BLaER1 (cell line): ENCODE measurements around the gene GLIS1.
A peak's percentile ranks its signal among the peaks of the same experiment; 100 is the strongest.

Experiments used
- H3K27ac ChIP-seq: shearing (Covaris generic); formaldehyde crosslinking; 2 replicates; pipeline ENCODE4 v1.8.1; 2022
- H3K27me3 ChIP-seq: shearing (Covaris generic); formaldehyde crosslinking; 2 replicates; pipeline ENCODE4 v1.8.1; 2022
- H3K36me3 ChIP-seq: shearing (Covaris generic); formaldehyde crosslinking; 2 replicates; pipeline ENCODE4 v1.8.1; 2022
- H3K4me1 ChIP-seq: shearing (Covaris generic); formaldehyde crosslinking; 2 replicates; pipeline ENCODE4 v1.8.1; 2022
- H3K4me2 ChIP-seq: shearing (Covaris generic); formaldehyde crosslinking; 2 replicates; pipeline ENCODE4 v1.8.1; 2022
- H3K4me3 ChIP-seq: shearing (Covaris generic); formaldehyde crosslinking; 2 replicates; pipeline ENCODE4 v1.8.1; 2022
- H3K9ac ChIP-seq: shearing (Covaris generic); formaldehyde crosslinking; 2 replicates; pipeline ENCODE4 v1.8.1; 2022
- H3K9me3 ChIP-seq: shearing (Covaris generic); formaldehyde crosslinking; 2 replicates; pipeline ENCODE4 v1.8.1; 2022
- H4K20me1 ChIP-seq: shearing (Covaris generic); formaldehyde crosslinking; 2 replicates; pipeline ENCODE4 v1.8.1; 2022
- Cebpa-rat ChIP-seq: shearing (Covaris generic); IDR thresholded peaks from 2 replicates; pipeline ENCODE4 v1.8.1; 2022

Gene GLIS1

DNA sequence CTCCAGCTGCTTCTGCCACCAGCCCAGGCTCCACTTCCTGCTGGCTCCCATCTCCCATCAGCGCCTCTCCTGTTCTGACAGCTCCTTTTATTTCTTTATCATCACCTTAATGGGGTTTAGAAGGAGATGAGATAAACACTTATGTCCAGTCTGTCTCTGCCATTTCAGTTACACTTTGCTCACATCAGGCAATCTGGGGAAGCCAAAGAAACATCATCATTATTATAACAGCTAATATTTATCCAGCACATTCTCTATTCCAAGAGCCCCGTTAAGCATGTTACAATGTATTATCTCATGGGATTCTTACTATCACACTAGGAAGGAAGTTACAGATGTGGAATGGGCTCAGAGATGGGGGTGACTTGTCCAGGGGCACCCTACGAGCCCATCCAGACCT, 248.6 kb downstream of the GLIS1 start:
- H3K9ac ChIP-seq = no peak overlapping the region
- H3K4me1 ChIP-seq = 0 out of 2 replicates have a peak, but pooled peaks cover 5% of the 10 kb centered on the region
- no peaks in the 10 kb centered on the region for H3K27me3 ChIP-seq
- no peak overlapping the region for H3K27ac ChIP-seq
- no peaks in the 10 kb centered on the region for H3K36me3 ChIP-seq
- H3K4me2 ChIP-seq = no peak overlapping the region
- no peak overlapping the region for H3K4me3 ChIP-seq
- TF ChIP-seq Cebpa-rat = no peak
- H3K9me3 ChIP-seq = no peaks in the 10 kb centered on the region
- H4K20me1 ChIP-seq = no peaks in the 10 kb centered on the region

DNA sequence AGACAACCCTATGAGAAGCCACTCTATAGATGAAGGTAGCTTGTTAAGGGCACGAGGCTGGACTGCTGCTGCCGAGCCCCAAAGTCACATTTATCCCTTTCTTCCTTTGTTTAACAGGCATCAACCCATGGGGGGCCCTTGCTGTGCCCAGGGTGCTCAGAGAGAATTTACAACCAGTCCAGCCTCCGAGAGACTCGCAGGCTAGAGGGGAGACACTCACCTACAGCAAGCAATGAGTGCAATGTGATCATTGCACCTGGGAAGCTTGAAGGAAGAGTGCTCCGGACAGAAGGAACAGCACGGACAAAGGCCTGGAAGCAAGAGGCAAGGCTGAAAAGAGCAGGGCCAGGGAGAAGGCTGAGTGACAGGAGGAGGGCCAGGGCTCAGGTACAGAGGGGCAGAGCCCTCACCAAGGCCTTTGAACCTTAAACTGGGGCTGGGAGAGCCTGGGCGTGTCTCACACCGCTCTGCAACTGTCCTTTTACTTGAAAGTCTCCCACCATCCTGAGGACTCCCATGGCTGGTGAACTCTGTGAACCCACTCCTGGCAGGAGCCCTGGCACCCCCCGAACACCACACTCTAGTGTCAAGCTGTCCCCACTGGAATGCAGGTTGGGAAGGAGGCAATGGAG, 252.5 kb downstream of the GLIS1 start:
- Histone ChIP-seq H3K27me3 (no peaks in the 10 kb centered on the region), H4K20me1 (no peaks in the 10 kb centered on the region), H3K4me1 (peaks cover 15% of the 10 kb centered on the region), H3K9ac (0 out of 2 replicates have a peak overlapping the region, but pooled peaks have one; percentile 3), H3K4me3 (no peak overlapping the region), H3K27ac (no peak overlapping the region), H3K36me3 (no peaks in the 10 kb centered on the region), H3K9me3 (no peaks in the 10 kb centered on the region), H3K4me2 (no peak overlapping the region)
- no peak for TF ChIP-seq Cebpa-rat

GRCh38 chr1:53485478-53486394, 253.2 kb downstream of the GLIS1 start:
- no peak for TF ChIP-seq Cebpa-rat
- peak overlapping the region; percentile 38 for H3K4me2 ChIP-seq
- H3K9ac ChIP-seq = 0 out of 2 replicates have a peak overlapping the region, but pooled peaks have one; percentile 3
- no peak overlapping the region for H3K4me3 ChIP-seq
- no peaks in the 10 kb centered on the region for H4K20me1 ChIP-seq
- no peaks in the 10 kb centered on the region for H3K9me3 ChIP-seq
- no peak overlapping the region for H3K27ac ChIP-seq
- peaks cover 15% of the 10 kb centered on the region for H3K4me1 ChIP-seq
- H3K27me3 ChIP-seq = no peaks in the 10 kb centered on the region
- H3K36me3 ChIP-seq = no peaks in the 10 kb centered on the region

DNA sequence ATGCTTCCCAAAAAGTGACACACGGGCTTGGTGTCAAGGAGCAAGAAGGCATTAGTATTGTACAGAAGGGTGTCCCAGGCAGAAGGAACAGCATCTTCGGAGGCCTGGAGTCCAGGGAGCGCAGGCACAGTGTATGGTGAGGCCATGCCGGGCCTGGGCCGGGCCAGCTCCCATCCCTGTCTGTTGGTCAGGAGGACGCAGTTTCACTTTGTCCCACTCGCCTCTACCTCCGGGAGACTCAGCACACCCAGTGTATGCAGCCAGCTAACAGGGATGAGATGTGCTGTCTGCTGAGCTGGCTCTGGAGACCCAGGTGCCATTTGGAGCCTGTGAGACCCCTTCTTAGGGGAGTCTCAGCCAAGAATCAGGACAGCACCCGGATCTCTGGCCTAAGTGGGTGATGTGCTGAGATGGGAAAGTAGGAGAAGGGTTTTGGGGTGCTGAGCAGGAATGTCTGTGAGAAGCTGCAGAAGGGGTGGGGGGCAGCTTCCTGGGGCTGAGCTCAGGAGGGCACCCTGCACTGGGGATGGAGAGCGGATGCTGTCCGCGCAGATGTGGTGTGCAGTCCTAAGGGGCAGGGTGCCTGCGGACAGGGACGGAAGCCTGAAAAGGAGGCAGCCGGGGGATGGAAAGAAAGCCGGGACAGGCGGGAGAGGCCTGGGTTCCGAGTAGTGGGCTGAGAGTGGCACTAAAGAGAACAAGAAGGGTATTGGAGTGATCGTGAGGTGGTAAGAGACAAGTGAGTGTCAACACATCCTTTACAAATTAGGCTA, 254.1 kb downstream of the GLIS1 start:
- no peak overlapping the region for H3K27ac ChIP-seq
- H3K27me3 ChIP-seq = no peaks in the 10 kb centered on the region
- H3K4me3 ChIP-seq = no peak overlapping the region
- H3K9me3 ChIP-seq = no peaks in the 10 kb centered on the region
- H3K9ac ChIP-seq = no peak overlapping the region
- peaks cover 15% of the 10 kb centered on the region for H3K4me1 ChIP-seq
- TF ChIP-seq Cebpa-rat = no peak
- no peaks in the 10 kb centered on the region for H4K20me1 ChIP-seq
- H3K4me2 ChIP-seq = no peak overlapping the region
- no peaks in the 10 kb centered on the region for H3K36me3 ChIP-seq

DNA sequence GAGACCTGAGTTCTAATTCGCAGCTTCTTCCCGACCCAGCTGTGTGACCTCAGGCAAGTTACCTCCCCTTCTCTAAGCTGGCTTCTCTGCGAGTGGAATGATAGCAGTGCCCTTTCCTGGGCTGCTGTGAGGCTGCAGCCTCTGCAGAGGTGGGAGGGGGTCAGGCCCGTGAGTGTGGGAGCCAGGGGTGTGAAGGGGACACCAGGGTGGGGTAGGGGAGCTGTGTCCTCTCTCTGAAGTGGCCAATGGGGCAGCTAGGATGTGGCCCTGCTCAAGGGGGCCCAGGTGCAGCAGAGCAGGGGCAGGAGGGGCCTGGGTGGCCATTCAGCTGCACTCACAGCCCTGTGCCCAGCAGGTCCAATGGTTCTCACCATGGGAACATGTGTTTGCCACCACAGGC, 255.3 kb downstream of the GLIS1 start:
- Histone ChIP-seq H3K4me2 (no peak overlapping the region), H3K9ac (no peak overlapping the region), H3K27ac (no peak overlapping the region), H3K9me3 (no peaks in the 10 kb centered on the region), H3K4me1 (peaks cover 15% of the 10 kb centered on the region), H3K4me3 (no peak overlapping the region), H3K36me3 (no peaks in the 10 kb centered on the region), H4K20me1 (no peaks in the 10 kb centered on the region), H3K27me3 (no peaks in the 10 kb centered on the region)
- no peak for TF ChIP-seq Cebpa-rat

GRCh38 chr1:53483170-53483569, 255.8 kb downstream of the GLIS1 start:
- Histone ChIP-seq H3K36me3 (no peaks in the 10 kb centered on the region), H3K9ac (no peak overlapping the region), H3K4me3 (no peak overlapping the region), H3K27me3 (no peaks in the 10 kb centered on the region), H3K4me1 (peaks cover 15% of the 10 kb centered on the region), H3K9me3 (no peaks in the 10 kb centered on the region), H3K4me2 (peak overlapping the region; percentile 24), H4K20me1 (no peaks in the 10 kb centered on the region), H3K27ac (no peak overlapping the region)
- no peak for TF ChIP-seq Cebpa-rat

DNA sequence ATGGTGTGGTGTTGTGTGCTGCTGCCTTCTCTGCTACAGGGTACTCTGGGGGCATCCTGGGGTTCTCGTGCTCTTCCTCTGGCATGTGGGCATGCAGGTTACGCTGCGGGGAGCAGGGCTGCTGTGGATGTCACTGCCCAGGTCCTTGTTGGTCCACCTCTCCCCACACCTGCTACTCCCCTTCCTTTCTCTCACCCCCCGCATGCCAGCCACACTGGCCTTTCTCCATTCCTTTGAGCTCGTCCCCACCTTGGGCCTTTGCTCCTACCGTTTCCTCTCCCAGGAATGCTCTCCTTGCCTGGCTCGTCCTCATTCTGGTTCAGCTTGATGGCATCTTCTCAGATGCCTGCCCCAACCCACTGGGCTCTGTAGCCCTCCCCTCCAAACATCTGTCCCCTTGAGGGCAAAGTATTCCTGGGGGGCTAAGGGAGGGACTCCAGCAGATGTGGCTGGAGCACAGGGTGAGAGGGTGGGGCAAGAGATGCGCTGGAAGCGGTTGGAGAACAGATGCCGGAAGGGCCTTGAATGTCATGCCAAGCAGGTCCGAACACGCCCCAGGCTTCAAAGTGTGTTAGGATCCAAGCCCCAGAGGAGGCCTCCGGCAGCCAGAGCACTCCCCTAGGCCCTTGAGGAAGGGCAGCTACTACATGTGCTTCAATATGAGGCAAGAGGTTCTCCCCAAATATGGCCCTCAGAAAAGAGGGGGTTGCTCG, 256.4 kb downstream of the GLIS1 start:
- H4K20me1 ChIP-seq = no peaks in the 10 kb centered on the region

DNA sequence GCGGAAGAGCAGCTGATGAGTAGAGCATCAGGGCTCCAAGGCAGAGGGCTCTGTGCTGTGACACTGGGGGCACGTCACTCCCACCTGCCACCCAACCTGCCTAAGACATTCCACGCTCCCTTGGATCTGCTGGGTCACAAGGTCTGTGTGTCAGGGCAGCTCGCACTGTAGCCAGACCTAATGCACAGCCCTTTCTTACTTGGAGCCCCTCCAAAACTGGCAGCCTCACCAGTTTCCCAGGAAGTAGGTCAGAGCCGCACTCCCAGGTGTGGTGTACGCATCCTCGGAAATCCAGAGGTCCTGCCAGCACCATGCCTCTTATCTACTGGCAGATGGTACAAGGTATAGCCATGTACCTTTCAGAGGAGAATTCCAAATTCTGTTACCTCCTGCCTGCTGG, 257.5 kb downstream of the GLIS1 start:
- Histone ChIP-seq H3K27ac (no peak overlapping the region), H3K4me2 (no peak overlapping the region), H3K9me3 (no peaks in the 10 kb centered on the region), H4K20me1 (no peaks in the 10 kb centered on the region), H3K36me3 (no peaks in the 10 kb centered on the region), H3K9ac (no peak overlapping the region), H3K4me1 (peaks cover 26% of the 10 kb centered on the region), H3K27me3 (no peaks in the 10 kb centered on the region), H3K4me3 (no peak overlapping the region)
- no peak for TF ChIP-seq Cebpa-rat

More for the DNA sequence above, 256.4 kb downstream of the GLIS1 start:
- no peak overlapping the region for H3K27ac ChIP-seq
- peak overlapping the region; percentile 19; the same call in 1 of the 2 replicates for H3K9ac ChIP-seq
- no peaks in the 10 kb centered on the region for H3K36me3 ChIP-seq
- no peaks in the 10 kb centered on the region for H3K9me3 ChIP-seq
- peaks cover 19% of the 10 kb centered on the region for H3K4me1 ChIP-seq
- H3K4me3 ChIP-seq = no peak overlapping the region
- peak overlapping the region; percentile 24 for H3K4me2 ChIP-seq
- TF ChIP-seq Cebpa-rat = no peak
- no peaks in the 10 kb centered on the region for H3K27me3 ChIP-seq

GRCh38 chr1:53480678-53481077, 258.3 kb downstream of the GLIS1 start:
- Histone ChIP-seq H3K4me1 (peaks cover 22% of the 10 kb centered on the region), H3K9ac (no peak overlapping the region), H3K9me3 (no peaks in the 10 kb centered on the region), H3K4me2 (no peak overlapping the region), H3K36me3 (no peaks in the 10 kb centered on the region), H3K27ac (no peak overlapping the region), H3K27me3 (no peaks in the 10 kb centered on the region), H4K20me1 (no peaks in the 10 kb centered on the region), H3K4me3 (no peak overlapping the region)
- TF ChIP-seq Cebpa-rat = no peak
